ENCODE measurements around the gene SPINK2. TPM values are rescaled to one million over a fixed set of nuclear protein-coding genes. Genes with fewer than 3 reads are reported as not detected.

The SPINK2 gene
- total and polyA plus RNA-seq, 10 of the 15 experiments (the other 5 are each of a cell fraction or from before 2014, with no cell fraction given), result 0.13 to 1.0 (median 0.61) TPM; not detected in 1

DNA sequence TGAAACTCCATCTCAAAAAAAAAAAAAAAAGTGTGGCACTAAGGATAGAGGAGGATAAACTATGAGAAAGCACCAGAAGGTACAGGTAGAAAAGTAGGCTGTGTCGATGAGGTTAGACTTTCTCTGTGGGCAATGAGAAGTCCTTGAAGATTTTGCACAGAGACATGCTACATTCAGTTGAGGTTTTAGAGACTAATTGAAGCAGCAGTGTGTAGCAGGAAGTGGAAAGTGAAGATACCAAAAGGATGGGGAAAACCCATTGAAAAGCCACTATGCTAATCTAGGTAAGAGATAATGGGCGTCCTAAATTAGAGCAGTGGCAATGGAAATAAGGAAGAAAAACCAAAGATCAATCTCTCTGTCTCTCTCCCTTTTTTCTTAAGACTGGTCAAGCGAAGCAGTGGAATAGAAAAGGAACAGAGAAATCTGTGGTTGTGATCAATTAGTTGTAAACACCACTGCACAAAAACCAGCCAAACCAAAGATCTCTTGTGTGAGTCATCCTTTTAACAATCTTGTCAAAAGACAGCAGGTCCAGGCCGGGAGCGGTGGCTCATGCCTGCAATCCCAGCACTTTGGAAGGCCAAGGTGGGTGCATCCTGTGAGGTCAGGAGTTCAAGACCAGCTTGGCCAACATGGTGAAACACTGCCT, 3.5 kb downstream of the SPINK2 start (continued):
- 0 out of 2 replicates have a peak, but pooled peaks have one; percentile 39 for TF ChIP-seq EZH2 (IDR thresholded peaks at IDR 0.05; ENCODE audit: borderline replicate concordance, control insufficient read depth, low read depth, low read length)
- TF ChIP-seq, protein P1, sequence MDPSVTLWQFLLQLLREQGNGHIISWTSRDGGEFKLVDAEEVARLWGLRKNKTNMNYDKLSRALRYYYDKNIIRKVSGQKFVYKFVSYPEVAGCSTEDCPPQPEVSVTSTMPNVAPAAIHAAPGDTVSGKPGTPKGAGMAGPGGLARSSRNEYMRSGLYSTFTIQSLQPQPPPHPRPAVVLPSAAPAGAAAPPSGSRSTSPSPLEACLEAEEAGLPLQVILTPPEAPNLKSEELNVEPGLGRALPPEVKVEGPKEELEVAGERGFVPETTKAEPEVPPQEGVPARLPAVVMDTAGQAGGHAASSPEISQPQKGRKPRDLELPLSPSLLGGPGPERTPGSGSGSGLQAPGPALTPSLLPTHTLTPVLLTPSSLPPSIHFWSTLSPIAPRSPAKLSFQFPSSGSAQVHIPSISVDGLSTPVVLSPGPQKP (IDR thresholded peaks at IDR 0.05; ENCODE audit: low read depth, low read length), result no peak
- TF ChIP-seq JUNB (IDR thresholded peaks at IDR 0.05), result no peak; the same call in 1 of the 2 replicates
- TF ChIP-seq SREBF1 (IDR thresholded peaks at IDR 0.05; ENCODE audit: low read length), result no peak
- TF ChIP-seq, protein P2, sequence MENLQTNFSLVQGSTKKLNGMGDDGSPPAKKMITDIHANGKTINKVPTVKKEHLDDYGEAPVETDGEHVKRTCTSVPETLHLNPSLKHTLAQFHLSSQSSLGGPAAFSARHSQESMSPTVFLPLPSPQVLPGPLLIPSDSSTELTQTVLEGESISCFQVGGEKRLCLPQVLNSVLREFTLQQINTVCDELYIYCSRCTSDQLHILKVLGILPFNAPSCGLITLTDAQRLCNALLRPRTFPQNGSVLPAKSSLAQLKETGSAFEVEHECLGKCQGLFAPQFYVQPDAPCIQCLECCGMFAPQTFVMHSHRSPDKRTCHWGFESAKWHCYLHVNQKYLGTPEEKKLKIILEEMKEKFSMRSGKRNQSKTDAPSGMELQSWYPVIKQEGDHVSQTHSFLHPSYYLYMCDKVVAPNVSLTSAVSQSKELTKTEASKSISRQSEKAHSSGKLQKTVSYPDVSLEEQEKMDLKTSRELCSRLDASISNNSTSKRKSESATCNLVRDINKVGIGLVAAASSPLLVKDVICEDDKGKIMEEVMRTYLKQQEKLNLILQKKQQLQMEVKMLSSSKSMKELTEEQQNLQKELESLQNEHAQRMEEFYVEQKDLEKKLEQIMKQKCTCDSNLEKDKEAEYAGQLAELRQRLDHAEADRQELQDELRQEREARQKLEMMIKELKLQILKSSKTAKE (IDR thresholded peaks at IDR 0.05; ENCODE audit: low read depth, poor library complexity, severe bottlenecking), result no peak
- no peak for TF ChIP-seq ESRRA (IDR thresholded peaks at IDR 0.05; ENCODE audit: low read length)
- peak; percentile 98 for TF ChIP-seq IKZF1 (conservative IDR thresholded peaks at IDR 0.05)
- TF ChIP-seq, protein P3, sequence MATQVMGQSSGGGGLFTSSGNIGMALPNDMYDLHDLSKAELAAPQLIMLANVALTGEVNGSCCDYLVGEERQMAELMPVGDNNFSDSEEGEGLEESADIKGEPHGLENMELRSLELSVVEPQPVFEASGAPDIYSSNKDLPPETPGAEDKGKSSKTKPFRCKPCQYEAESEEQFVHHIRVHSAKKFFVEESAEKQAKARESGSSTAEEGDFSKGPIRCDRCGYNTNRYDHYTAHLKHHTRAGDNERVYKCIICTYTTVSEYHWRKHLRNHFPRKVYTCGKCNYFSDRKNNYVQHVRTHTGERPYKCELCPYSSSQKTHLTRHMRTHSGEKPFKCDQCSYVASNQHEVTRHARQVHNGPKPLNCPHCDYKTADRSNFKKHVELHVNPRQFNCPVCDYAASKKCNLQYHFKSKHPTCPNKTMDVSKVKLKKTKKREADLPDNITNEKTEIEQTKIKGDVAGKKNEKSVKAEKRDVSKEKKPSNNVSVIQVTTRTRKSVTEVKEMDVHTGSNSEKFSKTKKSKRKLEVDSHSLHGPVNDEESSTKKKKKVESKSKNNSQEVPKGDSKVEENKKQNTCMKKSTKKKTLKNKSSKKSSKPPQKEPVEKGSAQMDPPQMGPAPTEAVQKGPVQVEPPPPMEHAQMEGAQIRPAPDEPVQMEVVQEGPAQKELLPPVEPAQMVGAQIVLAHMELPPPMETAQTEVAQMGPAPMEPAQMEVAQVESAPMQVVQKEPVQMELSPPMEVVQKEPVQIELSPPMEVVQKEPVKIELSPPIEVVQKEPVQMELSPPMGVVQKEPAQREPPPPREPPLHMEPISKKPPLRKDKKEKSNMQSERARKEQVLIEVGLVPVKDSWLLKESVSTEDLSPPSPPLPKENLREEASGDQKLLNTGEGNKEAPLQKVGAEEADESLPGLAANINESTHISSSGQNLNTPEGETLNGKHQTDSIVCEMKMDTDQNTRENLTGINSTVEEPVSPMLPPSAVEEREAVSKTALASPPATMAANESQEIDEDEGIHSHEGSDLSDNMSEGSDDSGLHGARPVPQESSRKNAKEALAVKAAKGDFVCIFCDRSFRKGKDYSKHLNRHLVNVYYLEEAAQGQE (IDR thresholded peaks at IDR 0.05; ENCODE audit: low read depth, low read length), result no peak
- no peak for TF ChIP-seq SIX5 (IDR thresholded peaks at IDR 0.05; ENCODE audit: low read depth, low read length, severe bottlenecking)
- no peak for TF ChIP-seq BRCA1 (IDR thresholded peaks at IDR 0.05; ENCODE audit: low read depth, low read length)
- no peak for TF ChIP-seq YY1 (IDR thresholded peaks at IDR 0.05; ENCODE audit: low read depth, low read length)
- peak; percentile 71; the same call in 1 of the 2 replicates for TF ChIP-seq BMI1 (IDR thresholded peaks at IDR 0.05; ENCODE audit: borderline replicate concordance)
- no peak for TF ChIP-seq HCFC1 (IDR thresholded peaks at IDR 0.05; ENCODE audit: low read length)
- TF ChIP-seq PAX5 (IDR thresholded peaks at IDR 0.05; ENCODE audit: borderline replicate concordance, low read depth, low read length), result peak; percentile 74
- peak; percentile 83 for TF ChIP-seq TBL1XR1 (IDR thresholded peaks at IDR 0.05; ENCODE audit: low read depth, low read length)
- TF ChIP-seq BACH1 (IDR thresholded peaks at IDR 0.05; ENCODE audit: borderline replicate concordance), result no peak
- no peak for TF ChIP-seq RCOR1 (conservative IDR thresholded peaks at IDR 0.05; ENCODE audit: low read depth, low read length)
- TF ChIP-seq, protein P4, sequence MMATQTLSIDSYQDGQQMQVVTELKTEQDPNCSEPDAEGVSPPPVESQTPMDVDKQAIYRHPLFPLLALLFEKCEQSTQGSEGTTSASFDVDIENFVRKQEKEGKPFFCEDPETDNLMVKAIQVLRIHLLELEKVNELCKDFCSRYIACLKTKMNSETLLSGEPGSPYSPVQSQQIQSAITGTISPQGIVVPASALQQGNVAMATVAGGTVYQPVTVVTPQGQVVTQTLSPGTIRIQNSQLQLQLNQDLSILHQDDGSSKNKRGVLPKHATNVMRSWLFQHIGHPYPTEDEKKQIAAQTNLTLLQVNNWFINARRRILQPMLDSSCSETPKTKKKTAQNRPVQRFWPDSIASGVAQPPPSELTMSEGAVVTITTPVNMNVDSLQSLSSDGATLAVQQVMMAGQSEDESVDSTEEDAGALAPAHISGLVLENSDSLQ (IDR thresholded peaks at IDR 0.05), result peak; percentile 32; the same call in 1 of the 2 replicates
- TF ChIP-seq NFYA (IDR thresholded peaks at IDR 0.05; ENCODE audit: borderline replicate concordance, low read depth, low read length), result no peak
- TF ChIP-seq NFYB (IDR thresholded peaks at IDR 0.05; ENCODE audit: insufficient read depth, low read depth, low read length), result no peak
- TF ChIP-seq MXI1 (IDR thresholded peaks at IDR 0.05; ENCODE audit: low read depth, low read length), result no peak
- TF ChIP-seq ASH2L (IDR thresholded peaks at IDR 0.05; ENCODE audit: borderline replicate concordance, low read depth), result no peak

Measured in GM12878 (cell line).